RWPE1 (cell line): ENCODE results near the gene SERPINB10.

Experiments
- CTCF ChIA-PET: fragments of 350-600 bp; sonication (Branson Sonifier 250); formaldehyde crosslinking; extraction: SDS; loops from one replicate; lab custom pipeline; 2021; lab: Yijun Ruan, JAX
- POLR2A ChIA-PET: fragments of 400-600 bp; formaldehyde crosslinking; extraction: SDS; loops from one replicate; lab custom pipeline; 2020; ENCODE audit warnings: antibody characterized with exemption; ENCODE audit not compliant: low non-redundant PET; lab: Yijun Ruan, JAX
- DNase-seq: peaks from one replicate; pipeline ENCODE4 v3.0.0; 2012; ENCODE audit warnings: low spot score
- H3K27ac ChIP-seq: fragments of 450-650 bp; 2 replicates; pipeline ENCODE4 v1.5.1; 2017
- TF ChIP-seq, protein P1 (sequence below): fragments of 450-650 bp; conservative IDR thresholded peaks from 2 replicates; pipeline ENCODE4 v1.5.1; 2017; ENCODE audit warnings: low read depth, mild to moderate bottlenecking

Gene SERPINB10

DNA sequence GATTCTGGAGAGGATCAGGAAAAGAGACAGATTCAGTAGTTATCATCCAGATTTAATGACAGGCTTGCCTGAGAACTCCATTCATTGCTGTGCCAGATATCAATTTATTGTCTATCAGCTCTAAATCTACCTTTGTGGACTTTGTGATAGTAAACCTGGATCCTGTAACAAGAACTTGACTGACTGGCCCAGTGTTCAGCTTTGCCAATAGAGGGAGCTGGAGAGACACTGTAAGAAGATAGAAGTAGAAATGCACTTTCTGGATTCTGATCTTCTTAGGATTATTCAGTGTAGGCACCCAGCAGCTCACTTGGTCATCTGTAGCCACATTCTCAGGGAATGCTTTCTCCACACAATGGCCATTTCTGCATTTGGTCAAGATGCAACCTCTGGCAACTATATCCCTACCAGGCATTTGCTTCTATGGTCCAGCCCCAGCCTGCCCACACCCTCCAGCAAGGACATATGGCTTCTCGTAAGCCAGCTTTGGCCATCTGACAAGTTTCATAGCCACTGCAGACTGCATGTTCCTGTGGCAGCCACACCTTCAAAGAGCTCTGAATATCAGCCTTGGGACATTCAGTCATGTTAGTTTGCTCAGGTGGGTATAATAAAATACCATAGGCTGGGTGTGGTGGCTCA is 56.0 kb downstream of the SERPINB10 start:
- POLR2A ChIA-PET = no interaction called here
- CTCF ChIA-PET = no interaction called here
- TF ChIP-seq, protein P1, sequence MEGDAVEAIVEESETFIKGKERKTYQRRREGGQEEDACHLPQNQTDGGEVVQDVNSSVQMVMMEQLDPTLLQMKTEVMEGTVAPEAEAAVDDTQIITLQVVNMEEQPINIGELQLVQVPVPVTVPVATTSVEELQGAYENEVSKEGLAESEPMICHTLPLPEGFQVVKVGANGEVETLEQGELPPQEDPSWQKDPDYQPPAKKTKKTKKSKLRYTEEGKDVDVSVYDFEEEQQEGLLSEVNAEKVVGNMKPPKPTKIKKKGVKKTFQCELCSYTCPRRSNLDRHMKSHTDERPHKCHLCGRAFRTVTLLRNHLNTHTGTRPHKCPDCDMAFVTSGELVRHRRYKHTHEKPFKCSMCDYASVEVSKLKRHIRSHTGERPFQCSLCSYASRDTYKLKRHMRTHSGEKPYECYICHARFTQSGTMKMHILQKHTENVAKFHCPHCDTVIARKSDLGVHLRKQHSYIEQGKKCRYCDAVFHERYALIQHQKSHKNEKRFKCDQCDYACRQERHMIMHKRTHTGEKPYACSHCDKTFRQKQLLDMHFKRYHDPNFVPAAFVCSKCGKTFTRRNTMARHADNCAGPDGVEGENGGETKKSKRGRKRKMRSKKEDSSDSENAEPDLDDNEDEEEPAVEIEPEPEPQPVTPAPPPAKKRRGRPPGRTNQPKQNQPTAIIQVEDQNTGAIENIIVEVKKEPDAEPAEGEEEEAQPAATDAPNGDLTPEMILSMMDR = peak; percentile 60

DNA sequence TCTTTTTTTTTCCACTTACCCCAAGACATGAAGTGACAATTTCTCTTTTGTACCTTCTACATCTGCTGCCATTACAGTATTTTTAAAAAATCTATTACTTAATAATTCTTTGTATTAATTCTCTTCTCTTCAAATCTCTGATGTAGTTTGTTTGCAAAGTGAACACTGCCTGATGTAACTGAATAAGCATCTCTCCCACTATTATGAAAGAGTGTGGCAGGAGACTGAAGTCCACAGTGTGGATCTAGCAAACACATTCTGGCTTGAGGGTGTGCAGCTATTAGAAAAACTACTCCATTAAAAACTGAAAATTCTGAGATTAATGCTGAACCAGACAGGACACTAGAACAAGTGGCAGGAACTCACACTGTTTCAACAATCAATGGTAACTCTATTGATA is 57.1 kb downstream of the SERPINB10 start:
- ChIA-PET POLR2A (no interaction called here), CTCF (no interaction called here)
- TF ChIP-seq, protein P1 = no peak
- H3K27ac ChIP-seq = no peak overlapping the region
- DNase-seq = no peak

More for the DNA sequence above, 56.0 kb downstream of the SERPINB10 start:
- H3K27ac ChIP-seq = peak overlapping the region; percentile 14
- DNase-seq = no peak

DNA sequence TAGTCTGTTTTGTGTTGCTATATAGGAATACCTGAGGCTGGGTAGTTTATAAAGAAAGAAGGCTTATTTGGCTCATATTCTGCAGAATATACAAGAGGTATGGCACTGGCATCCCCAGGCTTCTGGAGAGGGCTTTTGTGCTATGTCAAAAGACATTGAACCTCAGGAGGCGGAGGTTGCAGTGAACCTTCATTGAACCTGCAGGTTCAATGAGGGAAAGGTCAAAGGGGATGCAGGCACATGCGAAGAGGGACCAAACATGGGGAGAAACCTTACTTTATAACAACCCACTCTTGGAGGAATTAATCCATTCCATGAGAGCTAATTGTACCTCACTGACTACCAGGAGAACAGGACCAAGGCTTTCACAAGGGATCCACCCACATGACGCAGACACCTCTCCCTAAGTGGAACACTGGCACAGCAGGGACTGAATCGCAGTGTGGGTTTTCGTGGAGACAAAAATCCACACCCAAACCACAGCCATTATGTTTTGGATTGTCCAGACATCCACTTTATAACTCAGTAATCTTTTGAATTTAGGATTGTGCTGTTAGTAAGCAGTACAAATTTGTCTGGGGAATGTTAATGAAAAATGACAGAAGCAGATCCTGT is 58.1 kb downstream of the SERPINB10 start:
- no peak for DNase-seq
- ChIA-PET POLR2A (no interaction called here), CTCF (no interaction called here)
- TF ChIP-seq, protein P1 = no peak
- H3K27ac ChIP-seq = no peak overlapping the region

DNA sequence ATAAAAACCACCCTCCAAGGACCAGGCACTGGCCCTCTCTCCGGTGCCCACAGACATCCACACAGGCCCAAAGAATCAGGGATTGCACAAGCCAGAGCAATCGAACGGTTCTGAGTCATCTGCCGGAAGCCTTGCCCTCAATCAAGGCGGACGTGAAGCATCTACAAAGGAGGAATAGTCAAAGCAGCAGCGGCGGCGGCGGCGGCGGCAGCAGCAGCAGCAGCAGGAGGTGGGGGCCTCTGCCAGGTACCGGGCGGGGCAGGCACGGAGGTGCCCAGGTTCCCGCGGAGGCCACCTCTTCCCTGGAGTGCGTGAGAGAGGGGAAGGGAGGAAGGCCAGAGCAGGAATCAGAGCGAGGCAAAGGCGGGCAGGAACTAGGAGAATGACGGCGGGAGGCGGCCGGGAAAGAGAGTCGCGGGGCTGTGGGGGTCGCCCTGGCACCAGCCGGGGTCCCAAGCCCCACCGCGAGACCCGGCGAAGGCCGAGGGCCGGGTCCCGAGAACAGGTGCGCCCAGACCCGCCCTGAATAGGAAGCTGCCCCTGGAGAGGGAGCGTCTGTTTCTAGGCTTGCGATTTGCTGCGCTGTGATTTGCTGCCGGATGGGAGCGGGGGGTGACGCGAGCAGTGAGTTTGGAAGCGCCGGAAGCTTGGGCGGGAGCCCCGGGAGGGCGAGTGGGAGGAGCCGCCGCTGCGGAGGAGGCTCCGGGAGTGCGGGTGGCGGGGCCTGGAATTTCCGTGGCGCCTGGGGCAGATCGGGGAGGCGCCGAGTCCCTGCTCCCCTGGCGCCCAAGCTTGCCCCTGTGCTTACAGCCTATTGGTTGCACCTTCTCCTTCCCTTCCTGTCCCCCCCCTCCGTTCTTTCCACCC is 62.4 kb downstream of the SERPINB10 start, which contains the start of gene SERPINB8:
Gene SERPINB8, plus strand, starts transcription at position 140 of the 867 bp plus-strand sequence. CDS start 8,228 bp downstream, outside the sequence.
- POLR2A ChIA-PET = interaction anchor here (0.6 to 1.0 kb wide), 4 partner anchors 8 to 98 kb away, joined by 3 to 4 read pairs (median 3); no protein-coding TSS in a partner anchor
- CTCF ChIA-PET = no interaction called here
- TF ChIP-seq, protein P1 = no peak
- peak; percentile 87 for DNase-seq
- peak within 1 kb of the TSS; percentile 99 for H3K27ac ChIP-seq

DNA sequence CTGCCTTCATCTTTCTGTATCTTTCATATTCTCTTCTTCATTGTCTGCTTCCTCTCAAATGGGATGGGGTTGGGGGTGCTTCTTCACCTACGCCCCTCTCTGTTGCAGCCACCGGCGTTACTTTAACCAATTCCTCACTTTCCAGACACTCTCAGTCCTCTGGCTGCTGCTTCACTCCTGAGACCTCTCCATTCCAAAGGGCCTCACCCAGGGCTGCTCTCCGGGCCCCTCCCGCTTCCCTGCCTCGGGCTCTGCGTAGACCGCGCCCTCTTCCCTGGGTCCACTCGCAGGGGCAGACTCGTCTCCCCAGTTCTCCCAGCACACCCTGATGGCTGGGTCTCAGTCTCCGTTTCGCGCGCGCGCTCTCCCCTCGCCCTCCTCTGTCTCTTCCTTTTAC is 63.0 kb downstream of the SERPINB10 start:
- TF ChIP-seq, protein P1 = no peak
- CTCF ChIA-PET = no interaction called here
- peak; percentile 69 for DNase-seq
- POLR2A ChIA-PET = interaction anchor here (0.6 to 1.0 kb wide), 4 partner anchors 9 to 99 kb away, joined by 3 to 4 read pairs (median 3); no protein-coding TSS in a partner anchor
- H3K27ac ChIP-seq = peak overlapping the region; percentile 99
